PC-9 (cell line): Measurements from ENCODE around the gene SYCP2L. TPM values are rescaled to one million over a fixed set of nuclear protein-coding genes. Genes with fewer than 3 reads are reported as not detected.

Experiments
- BruUV-seq: library from RNA; stranded (reverse); fragments of 400-500 nt; replicated peaks from 2 replicates; lab custom pipeline; 2021; lab: Mats Ljungman, UMichigan
- CTCF ChIA-PET: fragments of 300-600 bp; sonication (Branson Sonifier 250); formaldehyde crosslinking; loops from one replicate; lab custom pipeline; 2022; ENCODE audit warnings: antibody characterized with exemption; lab: Charles Lee
- POLR2A ChIA-PET: fragments of 300-600 bp; sonication (Branson Sonifier 250); formaldehyde crosslinking; loops from one replicate; lab custom pipeline; 2022; ENCODE audit warnings: antibody characterized with exemption; ENCODE audit not compliant: unreplicated experiment; lab: Charles Lee
- DNase-seq, 2 experiments: peaks; one replicate each; pipeline versions ENCODE4 v3.0.0 to v3.0.0-alpha.2; 2015 to 2022; ENCODE audit warnings: mixed read lengths in 1 of 2
- H2AFZ ChIP-seq: fragments of 200-600 bp; sonication (generic); 2 replicates; pipeline ENCODE4 v1.8.1; 2017; ENCODE audit warnings: antibody characterized with exemption
- H3F3A ChIP-seq: fragments of 200-600 bp; sonication (generic); 2 replicates; pipeline ENCODE4 v1.8.1; 2017; ENCODE audit warnings: antibody characterized with exemption, mild to moderate bottlenecking, low read depth; ENCODE audit not compliant: insufficient read depth
- H3K27ac ChIP-seq: fragments of 200-600 bp; sonication (generic); 2 replicates; pipeline ENCODE4 v1.6.1; 2016; ENCODE audit warnings: mixed run types
- H3K27me3 ChIP-seq: fragments of 200-600 bp; sonication (generic); 2 replicates; pipeline ENCODE4 v1.6.1; 2016; ENCODE audit warnings: low read depth, mixed run types; ENCODE audit not compliant: insufficient read depth
- H3K36me3 ChIP-seq: fragments of 200-600 bp; sonication (generic); 2 replicates; pipeline ENCODE4 v1.6.1; 2016; ENCODE audit warnings: low read depth, mixed run types
- H3K4me1 ChIP-seq: fragments of 200-600 bp; sonication (generic); replicated peaks from 2 replicates; pipeline ENCODE4 v1.6.1; 2016; ENCODE audit warnings: mixed run types; ENCODE audit not compliant: insufficient read depth
- H3K4me2 ChIP-seq: fragments of 200-600 bp; sonication (generic); 2 replicates; pipeline ENCODE4 v1.6.1; 2017; ENCODE audit warnings: mixed run types
- H3K4me3 ChIP-seq: fragments of 200-600 bp; sonication (generic); 2 replicates; pipeline ENCODE4 v1.6.1; 2016; ENCODE audit warnings: mixed run types
- H3K79me2 ChIP-seq: fragments of 200-600 bp; sonication (generic); 2 replicates; pipeline ENCODE4 v1.6.1; 2017; ENCODE audit warnings: low read depth, mixed run types
- H3K9me2 ChIP-seq: fragments of 200-600 bp; sonication (generic); 2 replicates; pipeline ENCODE4 v1.8.1; 2017; ENCODE audit warnings: mild to moderate bottlenecking; ENCODE audit not compliant: insufficient read depth
- H3K9me3 ChIP-seq: fragments of 200-600 bp; sonication (generic); 2 replicates; pipeline ENCODE4 v1.8.1; 2016; ENCODE audit warnings: low read depth; ENCODE audit not compliant: insufficient read depth
- H4K20me1 ChIP-seq: fragments of 200-600 bp; sonication (generic); 2 replicates; pipeline ENCODE4 v1.8.1; 2017; ENCODE audit not compliant: insufficient read depth
- EZH2 ChIP-seq: fragments of 200-600 bp; sonication (generic); IDR thresholded peaks from 2 replicates; pipeline ENCODE4 v1.8.0; 2017; ENCODE audit warnings: antibody characterized with exemption, low read depth
- intact Hi-C: fragments of 100-400 bp; cut with micrococcal nuclease; formaldehyde crosslinking; loops from one replicate; pipeline ENCODE4 v1.10.0; 2022; ENCODE audit not compliant: unreplicated experiment
- total RNA-seq: library from RNA; stranded (reverse); gene quantifications from 2 replicates; pipeline ENCODE4 v1.2.3, GENCODE V29; 2021
- TF ChIP-seq, protein P1 (sequence below): fragments of 200-600 bp; sonication (generic); conservative IDR thresholded peaks from 2 replicates; pipeline ENCODE4 v1.6.1; 2017; ENCODE audit warnings: mixed run types, antibody characterized with exemption, mild to moderate bottlenecking, moderate library complexity

The SYCP2L gene
- total RNA-seq, 1 experiment from 2014 or later, result 12.6 TPM

DNA sequence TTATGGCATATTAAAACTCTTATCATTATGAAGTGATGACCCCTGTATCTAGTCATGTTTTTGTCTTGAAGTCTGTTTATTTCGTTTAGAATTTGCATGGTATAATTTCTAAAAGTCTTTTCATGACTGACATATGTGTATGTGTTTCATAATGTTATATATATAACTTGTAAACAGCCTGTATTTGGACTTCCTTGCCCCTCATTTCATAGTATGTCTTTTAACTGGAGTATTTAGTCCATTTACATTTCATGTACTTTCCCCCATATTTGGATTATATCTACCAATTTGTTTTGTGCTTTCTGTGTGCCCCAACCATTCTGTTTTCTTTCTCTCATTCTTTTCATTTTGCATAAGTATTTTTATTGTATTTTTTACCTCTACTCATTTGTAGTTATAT lies 59.0 kb downstream of the SYCP2L start:
- Histone ChIP-seq H3F3A (no peaks in the 10 kb centered on the region), H4K20me1 (no peaks in the 10 kb centered on the region), H3K9me2 (no peaks in the 10 kb centered on the region), H3K79me2 (no peaks in the 10 kb centered on the region), H3K4me2 (no peak overlapping the region), H2AFZ (no peak overlapping the region), H3K4me3 (no peak overlapping the region), H3K9me3 (no peaks in the 10 kb centered on the region), H3K27me3 (no peaks in the 10 kb centered on the region), H3K27ac (no peak overlapping the region), H3K36me3 (no peaks in the 10 kb centered on the region), H3K4me1 (no peaks in the 10 kb centered on the region)
- POLR2A ChIA-PET, result no interaction called here
- CTCF ChIA-PET, result no interaction called here
- DNase-seq, result no peak
- intact Hi-C loops, result no loop called here
- BruUV-seq, result no TSS peak
- TF ChIP-seq, protein P1, sequence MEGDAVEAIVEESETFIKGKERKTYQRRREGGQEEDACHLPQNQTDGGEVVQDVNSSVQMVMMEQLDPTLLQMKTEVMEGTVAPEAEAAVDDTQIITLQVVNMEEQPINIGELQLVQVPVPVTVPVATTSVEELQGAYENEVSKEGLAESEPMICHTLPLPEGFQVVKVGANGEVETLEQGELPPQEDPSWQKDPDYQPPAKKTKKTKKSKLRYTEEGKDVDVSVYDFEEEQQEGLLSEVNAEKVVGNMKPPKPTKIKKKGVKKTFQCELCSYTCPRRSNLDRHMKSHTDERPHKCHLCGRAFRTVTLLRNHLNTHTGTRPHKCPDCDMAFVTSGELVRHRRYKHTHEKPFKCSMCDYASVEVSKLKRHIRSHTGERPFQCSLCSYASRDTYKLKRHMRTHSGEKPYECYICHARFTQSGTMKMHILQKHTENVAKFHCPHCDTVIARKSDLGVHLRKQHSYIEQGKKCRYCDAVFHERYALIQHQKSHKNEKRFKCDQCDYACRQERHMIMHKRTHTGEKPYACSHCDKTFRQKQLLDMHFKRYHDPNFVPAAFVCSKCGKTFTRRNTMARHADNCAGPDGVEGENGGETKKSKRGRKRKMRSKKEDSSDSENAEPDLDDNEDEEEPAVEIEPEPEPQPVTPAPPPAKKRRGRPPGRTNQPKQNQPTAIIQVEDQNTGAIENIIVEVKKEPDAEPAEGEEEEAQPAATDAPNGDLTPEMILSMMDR, result no peak
- TF ChIP-seq EZH2, result no peak

DNA sequence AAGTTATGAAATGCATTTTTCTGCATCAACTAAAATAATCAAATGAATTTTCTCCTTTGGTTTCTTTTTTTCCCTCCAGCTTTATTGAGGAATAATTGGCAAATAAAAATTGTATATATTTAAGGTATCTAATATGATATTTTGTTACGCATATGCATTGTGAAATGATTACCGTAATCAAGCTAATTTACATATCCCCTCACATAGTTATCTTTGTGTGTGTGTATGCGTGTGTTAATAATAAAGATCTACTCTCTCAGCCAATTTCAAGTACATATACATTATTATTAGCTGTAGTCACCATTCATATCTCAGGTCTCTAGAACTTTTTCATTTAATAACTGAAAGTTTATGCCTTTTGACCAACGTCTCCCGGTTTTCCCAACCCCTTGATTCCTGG lies 61.1 kb downstream of the SYCP2L start:
- POLR2A ChIA-PET, result no interaction called here
- H3F3A ChIP-seq, result no peaks in the 10 kb centered on the region

GRCh38 chr6:10949579-10950490 lies 63.0 kb downstream of the SYCP2L start:
- Histone ChIP-seq H3K27me3 (no peaks in the 10 kb centered on the region), H3K4me3 (no peak overlapping the region), H3K4me1 (no peaks in the 10 kb centered on the region), H4K20me1 (no peaks in the 10 kb centered on the region), H3K4me2 (no peak overlapping the region), H3K36me3 (no peaks in the 10 kb centered on the region), H3K27ac (no peak overlapping the region), H3K9me2 (no peaks in the 10 kb centered on the region), H3F3A (no peaks in the 10 kb centered on the region), H3K79me2 (no peaks in the 10 kb centered on the region), H3K9me3 (no peaks in the 10 kb centered on the region), H2AFZ (no peak overlapping the region)
- no peak for DNase-seq
- TF ChIP-seq, protein P1, result no peak
- POLR2A ChIA-PET, result interaction anchor here (0.5 kb wide), 1 partner anchor 113 kb away, joined by 5 read pairs; no protein-coding TSS in a partner anchor
- intact Hi-C loops, result loop anchor here (5.0 kb wide), 1 partner anchor 192 kb away; no protein-coding TSS in a partner anchor
- CTCF ChIA-PET, result no interaction called here
- no TSS peak for BruUV-seq

More for the DNA sequence above, 61.1 kb downstream of the SYCP2L start:
- Histone ChIP-seq H3K36me3 (no peaks in the 10 kb centered on the region), H3K79me2 (no peaks in the 10 kb centered on the region), H3K9me3 (no peaks in the 10 kb centered on the region), H3K27me3 (no peaks in the 10 kb centered on the region), H3K27ac (no peak overlapping the region), H3K4me1 (no peaks in the 10 kb centered on the region), H3K4me3 (no peak overlapping the region), H3K9me2 (no peaks in the 10 kb centered on the region), H4K20me1 (no peaks in the 10 kb centered on the region), H2AFZ (no peak overlapping the region), H3K4me2 (no peak overlapping the region)
- CTCF ChIA-PET, result no interaction called here
- intact Hi-C loops, result no loop called here
- no peak for TF ChIP-seq EZH2
- TF ChIP-seq, protein P1, result no peak
- DNase-seq, result no peak
- BruUV-seq, result no TSS peak
